DOHH2 (cell line): ENCODE results near the gene FGFBP1.

Experiments used
- H3F3A ChIP-seq: fragments of 200-600 bp; sonication (generic), shearing (Covaris generic); 2 replicates; pipeline ENCODE4 v1.6.0; 2016; ENCODE audit warnings: antibody characterized with exemption, mild to moderate bottlenecking; ENCODE audit not compliant: control insufficient read depth, insufficient read depth
- H3K27ac ChIP-seq: fragments of 200-600 bp; sonication (generic); 2 replicates; pipeline ENCODE4 v1.5.1; 2014; ENCODE audit warnings: low read depth, mild to moderate bottlenecking, low read length, moderate library complexity
- H3K27me3 ChIP-seq: fragments of 200-600 bp; sonication (generic); 2 replicates; pipeline ENCODE4 v1.6.1; 2014; ENCODE audit warnings: mild to moderate bottlenecking, low read length, mixed read lengths; ENCODE audit not compliant: control insufficient read depth
- H3K36me3 ChIP-seq: fragments of 200-600 bp; sonication (generic); 2 replicates; pipeline ENCODE4 v1.6.1; 2014; ENCODE audit warnings: mild to moderate bottlenecking, low read length, moderate library complexity, mixed read lengths; ENCODE audit not compliant: control insufficient read depth
- H3K4me1 ChIP-seq: fragments of 200-600 bp; sonication (generic); 2 replicates; pipeline ENCODE4 v1.6.1; 2014; ENCODE audit warnings: mild to moderate bottlenecking, low read length, mixed read lengths; ENCODE audit not compliant: control insufficient read depth
- H3K4me2 ChIP-seq: fragments of 200-600 bp; sonication (generic); 2 replicates; pipeline ENCODE4 v1.6.0; 2014; ENCODE audit warnings: mild to moderate bottlenecking, low read length, moderate library complexity
- H3K4me3 ChIP-seq: fragments of 200-600 bp; sonication (generic); 2 replicates; pipeline ENCODE4 v1.5.1; 2014; ENCODE audit warnings: mild to moderate bottlenecking, low read length, mixed read lengths
- H3K79me2 ChIP-seq: fragments of 200-600 bp; sonication (generic); 2 replicates; pipeline ENCODE4 v1.6.1; 2014; ENCODE audit warnings: mild to moderate bottlenecking, low read length, mixed read lengths; ENCODE audit not compliant: control insufficient read depth
- H3K9me2 ChIP-seq: fragments of 200-600 bp; sonication (generic); replicated peaks from 2 replicates; pipeline ENCODE4 v1.6.1; 2014; ENCODE audit warnings: mild to moderate bottlenecking, low read length, mixed read lengths; ENCODE audit not compliant: control insufficient read depth
- H3K9me3 ChIP-seq: fragments of 200-600 bp; sonication (generic); 2 replicates; pipeline ENCODE4 v1.6.1; 2014; ENCODE audit warnings: antibody characterized with exemption, low read length, mixed read lengths; ENCODE audit not compliant: control insufficient read depth, insufficient read depth
- H4K20me1 ChIP-seq: fragments of 200-600 bp; sonication (generic); 2 replicates; pipeline ENCODE4 v1.6.0; 2014; ENCODE audit warnings: low read depth, mild to moderate bottlenecking, antibody characterized with exemption, low read length, moderate library complexity; ENCODE audit not compliant: control insufficient read depth, insufficient read depth
- CTCF ChIP-seq: fragments of 200-600 bp; sonication (generic); IDR thresholded peaks from one replicate; pipeline ENCODE4 v1.5.1; 2014; ENCODE audit warnings: antibody characterized with exemption, mild to moderate bottlenecking, low read depth, low read length; ENCODE audit not compliant: poor library complexity, severe bottlenecking
- EZH2phosphoT487 ChIP-seq: fragments of 200-600 bp; sonication (generic); IDR thresholded peaks from 2 replicates; pipeline ENCODE4 v1.6.1; 2017; ENCODE audit warnings: borderline replicate concordance, mild to moderate bottlenecking, antibody characterized with exemption, low read length, moderate library complexity, mixed read lengths

The FGFBP1 gene

DNA sequence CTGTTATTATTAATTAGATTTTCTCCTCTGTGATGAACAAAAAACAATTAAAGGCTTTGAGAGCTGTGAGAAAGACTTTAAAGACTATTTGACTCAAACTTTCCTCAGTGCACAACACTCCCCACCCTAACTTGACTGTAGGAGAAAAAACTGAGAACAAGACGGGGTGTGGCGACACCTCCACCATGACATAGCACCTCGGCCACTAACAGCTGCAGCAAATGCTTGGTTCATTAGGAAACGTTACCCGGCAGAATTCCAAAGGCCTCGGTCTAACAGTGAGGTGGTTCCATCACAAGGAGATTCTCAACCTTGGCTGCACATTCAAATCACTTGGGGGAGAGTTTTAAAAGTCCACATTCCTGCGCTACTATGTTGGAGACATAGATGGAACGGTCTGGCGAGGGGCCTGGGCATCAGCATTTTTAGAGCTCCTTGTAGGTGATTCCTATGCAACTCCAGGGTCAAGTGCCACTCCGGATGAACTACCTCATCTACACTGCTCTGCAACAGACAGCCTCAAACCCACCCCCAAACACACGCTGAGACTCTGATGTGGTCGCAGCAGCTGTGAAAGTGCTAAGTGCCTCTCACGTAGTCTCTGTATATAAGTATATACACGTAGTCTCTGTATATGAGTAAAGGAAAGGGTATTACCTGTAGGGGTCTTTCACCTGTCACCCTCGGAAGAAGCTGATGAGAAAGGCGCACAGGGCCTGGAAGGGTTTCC is 23.4 kb upstream of the FGFBP1 start:
- Histone ChIP-seq H4K20me1 (no peaks in the 10 kb centered on the region), H3K36me3 (no peaks in the 10 kb centered on the region), H3K4me3 (no peak overlapping the region), H3K9me2 (no peaks in the 10 kb centered on the region), H3K9me3 (no peaks in the 10 kb centered on the region), H3F3A (no peaks in the 10 kb centered on the region), H3K27me3 (0 out of 2 replicates have a peak, but pooled peaks cover 3% of the 10 kb centered on the region), H3K4me1 (no peaks in the 10 kb centered on the region), H3K4me2 (no peak overlapping the region), H3K79me2 (no peaks in the 10 kb centered on the region), H3K27ac (no peak overlapping the region)
- TF ChIP-seq EZH2phosphoT487 (no peak), CTCF (no peak)

- H3K4me3 ChIP-seq, result no peak overlapping the region
- peaks cover 4% of the 10 kb centered on the region for H3K4me1 ChIP-seq
- TF ChIP-seq CTCF (no peak), EZH2phosphoT487 (no peak)
- H3K9me2 ChIP-seq, result no peaks in the 10 kb centered on the region
- H3K27me3 ChIP-seq, result 0 out of 2 replicates have a peak, but pooled peaks cover 3% of the 10 kb centered on the region
- H3K9me3 ChIP-seq, result peaks cover 5% of the 10 kb centered on the region; the same call in 1 of the 2 replicates
- H3K4me2 ChIP-seq, result no peak overlapping the region
- H3K36me3 ChIP-seq, result no peaks in the 10 kb centered on the region
- no peaks in the 10 kb centered on the region for H3F3A ChIP-seq
- no peaks in the 10 kb centered on the region for H4K20me1 ChIP-seq
- H3K79me2 ChIP-seq, result no peaks in the 10 kb centered on the region
- H3K27ac ChIP-seq, result no peak overlapping the region
Measured at GRCh38 chr4:15958562-15958961, 20.0 kb upstream of the FGFBP1 start.

DNA sequence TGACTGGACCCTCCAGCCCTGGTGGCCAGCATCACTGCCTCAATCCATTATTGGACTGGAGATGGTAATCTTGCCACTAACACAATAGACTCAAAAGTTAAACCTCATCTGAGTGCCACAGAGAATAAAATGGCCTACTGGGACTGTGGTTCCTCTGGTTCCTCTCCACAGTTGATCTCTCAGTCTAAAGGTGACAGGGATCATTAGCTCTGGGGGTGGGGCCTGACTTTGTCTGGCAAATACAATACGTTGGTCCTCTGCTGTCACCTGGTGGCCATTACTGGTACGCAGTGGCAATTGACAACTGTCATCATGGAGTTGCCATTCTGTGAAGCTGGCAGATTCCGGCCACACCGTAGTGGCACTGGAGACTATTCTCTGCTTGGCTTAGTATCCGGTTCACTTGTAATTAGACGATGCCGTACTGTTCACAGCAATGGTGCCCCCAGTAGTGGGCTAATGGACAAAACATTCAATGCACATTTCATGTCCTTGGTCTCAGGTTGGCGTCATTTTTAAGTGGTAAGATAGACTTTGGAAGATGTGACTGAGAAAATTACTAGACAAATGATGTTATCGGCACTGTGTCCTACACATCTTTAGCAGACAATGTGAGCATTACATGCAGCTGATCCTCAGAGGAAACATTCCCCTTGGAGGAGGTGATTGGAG is 17.8 kb upstream of the FGFBP1 start:
- Histone ChIP-seq H3K9me2 (no peaks in the 10 kb centered on the region), H3K4me3 (no peak overlapping the region), H3K27me3 (0 out of 2 replicates have a peak, but pooled peaks cover 3% of the 10 kb centered on the region), H3K79me2 (no peaks in the 10 kb centered on the region), H3F3A (no peaks in the 10 kb centered on the region), H3K4me2 (no peak overlapping the region), H4K20me1 (no peaks in the 10 kb centered on the region), H3K4me1 (peaks cover 4% of the 10 kb centered on the region), H3K27ac (no peak overlapping the region), H3K36me3 (no peaks in the 10 kb centered on the region), H3K9me3 (peaks cover 5% of the 10 kb centered on the region; the same call in 1 of the 2 replicates)
- TF ChIP-seq CTCF, result peak; percentile 96
- TF ChIP-seq EZH2phosphoT487, result no peak
